Breast epithelium (tissue), 4 donors: ENCODE measurements around the gene SHROOM3. TPM values are rescaled to one million over a fixed set of nuclear protein-coding genes. Genes with fewer than 3 reads are reported as not detected.

ENCODE experiments used
- DNase-seq, 2 donors: peaks; one replicate each; pipeline ENCODE4 v3.0.0-alpha.2; 2019; ENCODE audit warnings: low spot score in 2 of 2
- H3K27ac ChIP-seq, 2 donors: fragments of 200-600 bp; sonication (generic) in 1 of 2; one replicate each; pipeline ENCODE4 v1.5.1; 2016 to 2019; ENCODE audit warnings: mild to moderate bottlenecking in 1 of 2
- H3K27me3 ChIP-seq, 2 donors: fragments of 200-600 bp; sonication (generic) in 1 of 2; one replicate each; pipeline versions ENCODE4 v1.5.1 to v1.6.0; 2017 to 2019; ENCODE audit warnings: control low read depth in 1 of 2, mild to moderate bottlenecking in 1 of 2
- H3K36me3 ChIP-seq: fragments of 200-600 bp; one replicate; pipeline ENCODE4 v1.5.1; 2019
- H3K4me1 ChIP-seq, 2 donors: fragments of 200-600 bp; sonication (generic); one replicate each; pipeline ENCODE4 v1.5.1; 2016 to 2019; ENCODE audit warnings: control low read depth in 1 of 2
- H3K4me3 ChIP-seq, 3 donors: fragments of 200-600 bp; sonication (generic); 1 replicate in 2 of 3; 2 replicates in 1 of 3; pipeline ENCODE4 v1.5.1; 2016 to 2019; ENCODE audit warnings: mild to moderate bottlenecking in 3 of 3, moderate library complexity in 2 of 3
- H3K9me3 ChIP-seq, 2 donors: fragments of 200-600 bp; sonication (generic) in 1 of 2; one replicate each; pipeline ENCODE4 v1.5.1; 2016 to 2019; ENCODE audit warnings: control low read depth in 1 of 2
- CTCF ChIP-seq, 3 donors: fragments of 450-650 bp; IDR thresholded peaks; one replicate each; pipeline ENCODE4 v1.5.1; 2016 to 2017; ENCODE audit warnings: antibody characterized with exemption in 3 of 3, mild to moderate bottlenecking in 3 of 3, moderate library complexity in 3 of 3
- POLR2A ChIP-seq: fragments of 450-650 bp; IDR thresholded peaks from one replicate; pipeline ENCODE4 v1.6.1; 2016; ENCODE audit warnings: antibody characterized with exemption, mild to moderate bottlenecking, moderate library complexity
- POLR2AphosphoS5 ChIP-seq, 3 donors: sonication (generic); formaldehyde crosslinking; IDR thresholded peaks; one replicate each; pipeline ENCODE4 v1.6.1; 2017; ENCODE audit warnings: antibody characterized with exemption in 3 of 3
- intact Hi-C: fragments of 100-400 bp; cut with DNase I; formaldehyde crosslinking; loops from one replicate; pipeline ENCODE4 v1.15.1; 2023; ENCODE audit warnings: low total_unique reads
- total RNA-seq, 3 donors: library from RNA; depleted of rRNA; stranded (reverse); fragments of >200 nt; gene quantifications; one replicate each; pipeline ENCODE4 v1.1.0, GENCODE V29; 2016

SHROOM3 gene
- total RNA-seq, 3 donors from 2014 or later, result 0.32 to 145 (median 100) TPM

- Histone ChIP-seq H3K27ac (peak overlapping the region in 1 of 2 donors; percentile 20), H3K27me3 (no peaks in the 10 kb centered on the region), H3K36me3 (no peaks in the 10 kb centered on the region), H3K9me3 (no peaks in the 10 kb centered on the region), H3K4me3 (no peak overlapping the region), H3K4me1 (no peaks in the 10 kb centered on the region)
- no peak for TF ChIP-seq POLR2A
- TF ChIP-seq POLR2AphosphoS5 (IDR thresholded peaks at IDR 0.05), result no peak
- TF ChIP-seq CTCF (IDR thresholded peaks at IDR 0.05), result no peak
- DNase-seq, result no peak
- intact Hi-C loops, result no loop called here
These were observed 247.0 kb downstream of the SHROOM3 start for GRCh38 chr4:76681996-76682395.

GRCh38 chr4:76683144-76683543 is 248.1 kb downstream of the SHROOM3 start:
- Histone ChIP-seq H3K4me1 (peaks cover 0 to 2% of the 10 kb centered on the region in 2 donors), H3K27ac (no peak overlapping the region), H3K27me3 (no peaks in the 10 kb centered on the region), H3K4me3 (no peak overlapping the region), H3K9me3 (no peaks in the 10 kb centered on the region), H3K36me3 (no peaks in the 10 kb centered on the region)
- no peak for DNase-seq
- TF ChIP-seq POLR2A (no peak), CTCF (IDR thresholded peaks at IDR 0.05) (no peak), POLR2AphosphoS5 (IDR thresholded peaks at IDR 0.05) (no peak)
- intact Hi-C loops, result no loop called here

GRCh38 chr4:76687746-76688448 is 252.9 kb downstream of the SHROOM3 start:
- H3K4me3 ChIP-seq, result no peak overlapping the region

GRCh38 chr4:76688619-76689144 is 253.7 kb downstream of the SHROOM3 start:
- Histone ChIP-seq H3K4me3 (peak overlapping the region; percentile 41 to 83 (median 70)), H3K9me3 (no peaks in the 10 kb centered on the region), H3K4me1 (peaks cover 0 to 3% of the 10 kb centered on the region in 2 donors), H3K36me3 (no peaks in the 10 kb centered on the region), H3K27me3 (no peaks in the 10 kb centered on the region), H3K27ac (peak overlapping the region; percentile 95)
- intact Hi-C loops, result no loop called here
- TF ChIP-seq POLR2A (no peak), POLR2AphosphoS5 (IDR thresholded peaks at IDR 0.05) (no peak)
- DNase-seq, result no peak

More at GRCh38 chr4:76687746-76688448, 252.9 kb downstream of the SHROOM3 start:
- Histone ChIP-seq H3K4me1 (peaks cover 0 to 3% of the 10 kb centered on the region in 2 donors), H3K27ac (peak overlapping the region; percentile 76 to 95), H3K36me3 (no peaks in the 10 kb centered on the region), H3K9me3 (no peaks in the 10 kb centered on the region), H3K27me3 (no peaks in the 10 kb centered on the region)
- DNase-seq, result no peak
- TF ChIP-seq CTCF (IDR thresholded peaks at IDR 0.05), result no peak
- TF ChIP-seq POLR2A, result no peak
- no peak for TF ChIP-seq POLR2AphosphoS5 (IDR thresholded peaks at IDR 0.05)
- intact Hi-C loops, result no loop called here

GRCh38 chr4:76689145-76689817 is 254.3 kb downstream of the SHROOM3 start:
- peak overlapping the region; percentile 95 for H3K27ac ChIP-seq
- no peaks in the 10 kb centered on the region for H3K36me3 ChIP-seq
- TF ChIP-seq CTCF (IDR thresholded peaks at IDR 0.05), result no peak
- no peak for TF ChIP-seq POLR2AphosphoS5 (IDR thresholded peaks at IDR 0.05)
- TF ChIP-seq POLR2A, result no peak
- peak overlapping the region; percentile 41 to 83 (median 70) for H3K4me3 ChIP-seq
- H3K27me3 ChIP-seq, result no peaks in the 10 kb centered on the region
- H3K4me1 ChIP-seq, result peaks cover 0 to 3% of the 10 kb centered on the region in 2 donors
- intact Hi-C loops, result no loop called here
- no peaks in the 10 kb centered on the region for H3K9me3 ChIP-seq
- peak in 1 of 2 donors; percentile 34 for DNase-seq
